ENCODE results near the gene TRA2A.

DNA sequence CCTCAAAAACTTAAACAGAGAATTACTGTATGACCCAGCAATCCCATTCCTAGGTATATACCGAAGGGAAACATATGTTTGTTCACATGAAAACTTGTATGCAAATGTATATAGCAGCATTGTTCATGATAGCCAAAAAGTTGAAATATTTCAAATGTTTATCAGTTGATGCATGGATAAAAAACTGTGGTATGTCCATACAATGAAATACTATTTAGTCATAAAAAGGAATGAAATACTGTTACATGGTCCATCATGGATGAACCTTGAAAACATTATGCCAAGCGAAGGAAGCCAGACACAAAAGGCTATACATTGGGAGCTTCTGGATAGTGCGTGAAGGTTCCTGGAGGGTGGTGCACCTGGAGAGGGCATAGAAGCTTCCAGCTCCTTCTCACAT lies 11.0 kb upstream of the TRA2A start:
- TF ChIP-seq, protein P1, sequence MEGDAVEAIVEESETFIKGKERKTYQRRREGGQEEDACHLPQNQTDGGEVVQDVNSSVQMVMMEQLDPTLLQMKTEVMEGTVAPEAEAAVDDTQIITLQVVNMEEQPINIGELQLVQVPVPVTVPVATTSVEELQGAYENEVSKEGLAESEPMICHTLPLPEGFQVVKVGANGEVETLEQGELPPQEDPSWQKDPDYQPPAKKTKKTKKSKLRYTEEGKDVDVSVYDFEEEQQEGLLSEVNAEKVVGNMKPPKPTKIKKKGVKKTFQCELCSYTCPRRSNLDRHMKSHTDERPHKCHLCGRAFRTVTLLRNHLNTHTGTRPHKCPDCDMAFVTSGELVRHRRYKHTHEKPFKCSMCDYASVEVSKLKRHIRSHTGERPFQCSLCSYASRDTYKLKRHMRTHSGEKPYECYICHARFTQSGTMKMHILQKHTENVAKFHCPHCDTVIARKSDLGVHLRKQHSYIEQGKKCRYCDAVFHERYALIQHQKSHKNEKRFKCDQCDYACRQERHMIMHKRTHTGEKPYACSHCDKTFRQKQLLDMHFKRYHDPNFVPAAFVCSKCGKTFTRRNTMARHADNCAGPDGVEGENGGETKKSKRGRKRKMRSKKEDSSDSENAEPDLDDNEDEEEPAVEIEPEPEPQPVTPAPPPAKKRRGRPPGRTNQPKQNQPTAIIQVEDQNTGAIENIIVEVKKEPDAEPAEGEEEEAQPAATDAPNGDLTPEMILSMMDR (IDR thresholded peaks at IDR 0.05): no peak
- no peak for TF ChIP-seq POLR2A (IDR thresholded peaks at IDR 0.05)
